Spleen (tissue), 7 donors: Measurements from ENCODE around the gene PRPSAP1.

Experiments
- CTCF ChIP-seq, 11 experiments: fragments of 200-600 bp in 7 of 11; fragments of 450-650 bp in 4 of 11; sonication (generic) in 4 of 11; IDR thresholded peaks in 8 of 11; conservative IDR thresholded peaks in 3 of 11; 1 replicate in 7 of 11; 2 replicates in 4 of 11; pipeline versions ENCODE4 v1.4.0 to v1.8.0; 2016 to 2021; ENCODE audit warnings: antibody characterized with exemption in 11 of 11, inconsistent platforms in 4 of 11, mild to moderate bottlenecking in 1 of 11
- POLR2A ChIP-seq, 3 donors: fragments of 450-650 bp; IDR thresholded peaks; one replicate each; pipeline ENCODE4 v1.5.1; 2017; ENCODE audit warnings: antibody characterized with exemption in 3 of 3, mild to moderate bottlenecking in 1 of 3
- donor health status: DM: no; HTN: no; CAD: no; lungs with moderate emphysema.
- donor health status: DM: no; HTN: no; CAD: no.
- donor health status: DM: no; HTN: no; CAD: no.

GRCh38 chr17:76317535-76317934 is 36.2 kb downstream of the PRPSAP1 start:
- TF ChIP-seq CTCF (IDR thresholded peaks at IDR 0.05 in 8 of 11, conservative IDR thresholded peaks at IDR 0.05 in 3 of 11) (no peak), POLR2A (IDR thresholded peaks at IDR 0.05) (no peak)
